HepG2 (cell line): ENCODE results near the gene NDOR1. TPM values are rescaled to one million over a fixed set of nuclear protein-coding genes. Genes with fewer than 3 reads are reported as not detected.

ENCODE experiments used
- ATM ChIP-seq: fragments of 450-650 bp; IDR thresholded peaks from 2 replicates; pipeline ENCODE4 v1.7.1; 2017; ENCODE audit warnings: mild to moderate bottlenecking, borderline replicate concordance
- BRD4 ChIP-seq: sonication (generic); formaldehyde crosslinking; IDR thresholded peaks from 2 replicates; pipeline ENCODE4 v1.4.0; 2020; ENCODE audit warnings: missing genetic modification reagents
- RBM22 ChIP-seq: fragments of 200-400 bp; formaldehyde crosslinking; optimal IDR thresholded peaks from 2 replicates; pipeline ENCODE3; 2017; ENCODE audit warnings: mild to moderate bottlenecking, low read length, moderate library complexity
- RFXAP ChIP-seq: sonication (generic); formaldehyde crosslinking; IDR thresholded peaks from 2 replicates; pipeline ENCODE4 v1.4.0; 2020; ENCODE audit warnings: missing genetic modification reagents, borderline replicate concordance
- SMYD3 ChIP-seq: sonication (generic); formaldehyde crosslinking; IDR thresholded peaks from 2 replicates; pipeline ENCODE4 v1.8.1; 2023; ENCODE audit warnings: mild to moderate bottlenecking, missing genetic modification reagents
- TGIF2 ChIP-seq: IDR thresholded peaks from 2 replicates; pipeline ENCODE4 v1.6.1; 2016; ENCODE audit warnings: control low read depth, missing compliant biosample characterization
- polyA plus RNA-seq, 8 experiments: library from polyadenylated mRNA; depleted of rRNA in 3 of 8; stranded (reverse) in 7 of 8; unstranded in 1 of 8; fragments of >200 nt; fragmentation: Illumina TruSeq in 4 of 8; extraction: Trizol in 4 of 8; gene quantifications; 2 replicates each; pipeline versions ENCODE4 v1.2.1 to v1.2.3, GENCODE V29; 2011 to 2016; ENCODE audit warnings: low read depth in 4 of 8, missing spikeins in 1 of 8, mixed read lengths in 1 of 8; ENCODE audit not compliant: insufficient read depth in 1 of 8
- total RNA-seq, 5 experiments: library from RNA; depleted of rRNA; stranded (reverse); fragments of >200 nt; fragmentation: Illumina TruSeq; extraction: Trizol; gene quantifications; 2 replicates each; pipeline ENCODE4 v1.2.3, GENCODE V29; 2016; ENCODE audit warnings: low read depth in 1 of 5
- TF ChIP-seq, protein P1 (sequence below): sonication (generic); formaldehyde crosslinking; IDR thresholded peaks from 2 replicates; pipeline ENCODE4 v1.5.1; 2020; ENCODE audit warnings: mild to moderate bottlenecking, missing genetic modification reagents, moderate library complexity
- TF ChIP-seq, protein P2 (sequence below): sonication (generic); formaldehyde crosslinking; IDR thresholded peaks from 2 replicates; pipeline ENCODE4 v1.5.1; 2020; ENCODE audit warnings: mild to moderate bottlenecking, missing genetic modification reagents, borderline replicate concordance
- TF ChIP-seq, protein P3 (sequence below), 2 experiments: sonication (generic) in 1 of 2; formaldehyde crosslinking in 1 of 2; IDR thresholded peaks; 2 replicates each; pipeline versions ENCODE4 v1.5.1 to v1.6.1; 2011 to 2020; ENCODE audit warnings: borderline replicate concordance in 1 of 2, low read depth in 1 of 2, low read length in 1 of 2, mild to moderate bottlenecking in 1 of 2, missing genetic modification reagents in 1 of 2, moderate library complexity in 1 of 2
- TF ChIP-seq, protein P4 (sequence below): sonication (generic); formaldehyde crosslinking; IDR thresholded peaks from 2 replicates; pipeline ENCODE4 v1.5.0; 2020; ENCODE audit warnings: mild to moderate bottlenecking, missing genetic modification reagents, borderline replicate concordance
- TF ChIP-seq, protein P5 (sequence below): sonication (generic); formaldehyde crosslinking; IDR thresholded peaks from 2 replicates; pipeline ENCODE4 v1.9.0; 2021; ENCODE audit warnings: missing genetic modification reagents, borderline replicate concordance
- TF ChIP-seq, protein P6 (sequence below): sonication (generic); formaldehyde crosslinking; IDR thresholded peaks from 2 replicates; pipeline ENCODE4 v1.8.0; 2022; ENCODE audit warnings: low read depth, missing genetic modification reagents

The NDOR1 gene
- total and polyA plus RNA-seq, 2 of the 13 experiments (the other 11 are each of a cell fraction or from before 2014, with no cell fraction given): 3.6 to 8.7 TPM

DNA sequence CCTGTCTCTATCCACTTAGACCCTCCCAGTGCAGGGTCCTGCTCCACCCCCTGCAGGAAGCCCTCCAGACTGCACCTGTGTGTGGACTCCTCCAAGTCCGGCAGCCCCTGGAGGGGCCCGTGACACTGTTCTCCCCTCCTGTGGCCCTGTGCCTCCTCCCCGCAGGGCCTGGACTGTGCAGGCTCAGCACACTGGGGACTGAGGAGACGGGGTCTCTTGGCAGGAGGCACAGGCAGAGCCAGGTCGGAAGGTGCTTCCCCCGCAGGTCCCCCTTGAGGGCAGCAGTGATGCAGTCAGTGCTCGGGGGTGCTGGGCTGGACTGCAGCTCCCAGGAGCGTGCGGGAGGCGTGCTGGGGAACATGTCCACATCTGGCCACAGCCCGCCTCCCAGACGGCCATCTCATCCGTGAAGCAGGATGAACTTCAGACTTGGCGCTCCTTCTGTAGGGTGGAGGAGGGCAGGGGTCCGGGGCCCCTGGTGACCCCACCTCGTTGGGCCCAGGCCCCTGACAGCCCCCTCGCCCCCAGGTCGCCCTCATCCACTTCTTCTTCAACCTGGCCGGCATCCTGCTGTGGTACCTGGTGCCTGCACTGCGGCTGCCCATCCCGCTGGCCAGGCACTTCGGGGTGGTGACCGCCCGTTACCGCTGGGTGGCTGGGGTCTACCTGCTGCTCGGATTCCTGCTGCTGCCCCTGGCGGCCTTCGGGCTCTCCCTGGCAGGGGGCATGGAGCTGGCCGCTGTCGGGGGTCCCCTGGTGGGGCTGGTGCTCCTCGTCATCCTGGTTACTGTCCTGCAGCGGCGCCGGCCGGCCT, 30.1 kb downstream of the NDOR1 start (continued):
- TF ChIP-seq, protein P1, sequence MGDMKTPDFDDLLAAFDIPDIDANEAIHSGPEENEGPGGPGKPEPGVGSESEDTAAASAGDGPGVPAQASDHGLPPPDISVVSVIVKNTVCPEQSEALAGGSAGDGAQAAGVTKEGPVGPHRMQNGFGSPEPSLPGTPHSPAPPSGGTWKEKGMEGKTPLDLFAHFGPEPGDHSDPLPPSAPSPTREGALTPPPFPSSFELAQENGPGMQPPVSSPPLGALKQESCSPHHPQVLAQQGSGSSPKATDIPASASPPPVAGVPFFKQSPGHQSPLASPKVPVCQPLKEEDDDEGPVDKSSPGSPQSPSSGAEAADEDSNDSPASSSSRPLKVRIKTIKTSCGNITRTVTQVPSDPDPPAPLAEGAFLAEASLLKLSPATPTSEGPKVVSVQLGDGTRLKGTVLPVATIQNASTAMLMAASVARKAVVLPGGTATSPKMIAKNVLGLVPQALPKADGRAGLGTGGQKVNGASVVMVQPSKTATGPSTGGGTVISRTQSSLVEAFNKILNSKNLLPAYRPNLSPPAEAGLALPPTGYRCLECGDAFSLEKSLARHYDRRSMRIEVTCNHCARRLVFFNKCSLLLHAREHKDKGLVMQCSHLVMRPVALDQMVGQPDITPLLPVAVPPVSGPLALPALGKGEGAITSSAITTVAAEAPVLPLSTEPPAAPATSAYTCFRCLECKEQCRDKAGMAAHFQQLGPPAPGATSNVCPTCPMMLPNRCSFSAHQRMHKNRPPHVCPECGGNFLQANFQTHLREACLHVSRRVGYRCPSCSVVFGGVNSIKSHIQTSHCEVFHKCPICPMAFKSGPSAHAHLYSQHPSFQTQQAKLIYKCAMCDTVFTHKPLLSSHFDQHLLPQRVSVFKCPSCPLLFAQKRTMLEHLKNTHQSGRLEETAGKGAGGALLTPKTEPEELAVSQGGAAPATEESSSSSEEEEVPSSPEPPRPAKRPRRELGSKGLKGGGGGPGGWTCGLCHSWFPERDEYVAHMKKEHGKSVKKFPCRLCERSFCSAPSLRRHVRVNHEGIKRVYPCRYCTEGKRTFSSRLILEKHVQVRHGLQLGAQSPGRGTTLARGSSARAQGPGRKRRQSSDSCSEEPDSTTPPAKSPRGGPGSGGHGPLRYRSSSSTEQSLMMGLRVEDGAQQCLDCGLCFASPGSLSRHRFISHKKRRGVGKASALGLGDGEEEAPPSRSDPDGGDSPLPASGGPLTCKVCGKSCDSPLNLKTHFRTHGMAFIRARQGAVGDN (CRISPR knock-in tag): peak; percentile 86
- TF ChIP-seq SMYD3 (CRISPR knock-in tag): no peak
- peak; percentile 54; the same call in 1 of the 2 replicates for TF ChIP-seq BRD4 (CRISPR knock-in tag)
- TF ChIP-seq, protein P2, sequence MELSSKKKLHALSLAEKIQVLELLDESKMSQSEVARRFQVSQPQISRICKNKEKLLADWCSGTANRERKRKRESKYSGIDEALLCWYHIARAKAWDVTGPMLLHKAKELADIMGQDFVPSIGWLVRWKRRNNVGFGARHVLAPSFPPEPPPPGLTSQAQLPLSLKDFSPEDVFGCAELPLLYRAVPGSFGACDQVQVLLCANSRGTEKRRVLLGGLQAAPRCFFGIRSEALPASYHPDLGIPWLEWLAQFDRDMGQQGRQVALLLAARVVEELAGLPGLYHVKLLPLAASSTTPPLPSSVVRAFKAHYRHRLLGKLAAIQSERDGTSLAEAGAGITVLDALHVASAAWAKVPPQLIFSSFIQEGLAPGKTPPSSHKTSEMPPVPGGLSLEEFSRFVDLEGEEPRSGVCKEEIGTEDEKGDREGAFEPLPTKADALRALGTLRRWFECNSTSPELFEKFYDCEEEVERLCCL (CRISPR knock-in tag): no peak
- TF ChIP-seq, protein P3, sequence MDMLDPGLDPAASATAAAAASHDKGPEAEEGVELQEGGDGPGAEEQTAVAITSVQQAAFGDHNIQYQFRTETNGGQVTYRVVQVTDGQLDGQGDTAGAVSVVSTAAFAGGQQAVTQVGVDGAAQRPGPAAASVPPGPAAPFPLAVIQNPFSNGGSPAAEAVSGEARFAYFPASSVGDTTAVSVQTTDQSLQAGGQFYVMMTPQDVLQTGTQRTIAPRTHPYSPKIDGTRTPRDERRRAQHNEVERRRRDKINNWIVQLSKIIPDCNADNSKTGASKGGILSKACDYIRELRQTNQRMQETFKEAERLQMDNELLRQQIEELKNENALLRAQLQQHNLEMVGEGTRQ (IDR thresholded peaks at IDR 0.05; ENCODE audit: low read depth, low read length): no peak
- TF ChIP-seq, protein P3 (CRISPR knock-in tag; IDR thresholded peaks at IDR 0.05; ENCODE audit: borderline replicate concordance): no peak; the same call in 1 of the 2 replicates
- TF ChIP-seq, protein P4, sequence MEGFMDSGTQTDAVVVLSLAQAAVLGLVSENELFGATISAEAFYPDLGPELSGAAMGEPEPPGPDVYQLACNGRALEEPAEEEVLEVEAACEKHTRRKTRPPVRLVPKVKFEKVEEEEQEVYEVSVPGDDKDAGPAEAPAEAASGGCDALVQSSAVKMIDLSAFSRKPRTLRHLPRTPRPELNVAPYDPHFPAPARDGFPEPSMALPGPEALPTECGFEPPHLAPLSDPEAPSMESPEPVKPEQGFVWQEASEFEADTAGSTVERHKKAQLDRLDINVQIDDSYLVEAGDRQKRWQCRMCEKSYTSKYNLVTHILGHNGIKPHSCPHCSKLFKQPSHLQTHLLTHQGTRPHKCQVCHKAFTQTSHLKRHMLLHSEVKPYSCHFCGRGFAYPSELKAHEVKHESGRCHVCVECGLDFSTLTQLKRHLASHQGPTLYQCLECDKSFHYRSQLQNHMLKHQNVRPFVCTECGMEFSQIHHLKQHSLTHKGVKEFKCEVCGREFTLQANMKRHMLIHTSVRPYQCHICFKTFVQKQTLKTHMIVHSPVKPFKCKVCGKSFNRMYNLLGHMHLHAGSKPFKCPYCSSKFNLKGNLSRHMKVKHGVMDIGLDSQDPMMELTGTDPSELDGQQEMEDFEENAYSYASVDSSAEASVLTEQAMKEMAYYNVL (CRISPR knock-in tag): no peak
- TF ChIP-seq ATM: no peak
- no peak for TF ChIP-seq RBM22
- TF ChIP-seq, protein P5, sequence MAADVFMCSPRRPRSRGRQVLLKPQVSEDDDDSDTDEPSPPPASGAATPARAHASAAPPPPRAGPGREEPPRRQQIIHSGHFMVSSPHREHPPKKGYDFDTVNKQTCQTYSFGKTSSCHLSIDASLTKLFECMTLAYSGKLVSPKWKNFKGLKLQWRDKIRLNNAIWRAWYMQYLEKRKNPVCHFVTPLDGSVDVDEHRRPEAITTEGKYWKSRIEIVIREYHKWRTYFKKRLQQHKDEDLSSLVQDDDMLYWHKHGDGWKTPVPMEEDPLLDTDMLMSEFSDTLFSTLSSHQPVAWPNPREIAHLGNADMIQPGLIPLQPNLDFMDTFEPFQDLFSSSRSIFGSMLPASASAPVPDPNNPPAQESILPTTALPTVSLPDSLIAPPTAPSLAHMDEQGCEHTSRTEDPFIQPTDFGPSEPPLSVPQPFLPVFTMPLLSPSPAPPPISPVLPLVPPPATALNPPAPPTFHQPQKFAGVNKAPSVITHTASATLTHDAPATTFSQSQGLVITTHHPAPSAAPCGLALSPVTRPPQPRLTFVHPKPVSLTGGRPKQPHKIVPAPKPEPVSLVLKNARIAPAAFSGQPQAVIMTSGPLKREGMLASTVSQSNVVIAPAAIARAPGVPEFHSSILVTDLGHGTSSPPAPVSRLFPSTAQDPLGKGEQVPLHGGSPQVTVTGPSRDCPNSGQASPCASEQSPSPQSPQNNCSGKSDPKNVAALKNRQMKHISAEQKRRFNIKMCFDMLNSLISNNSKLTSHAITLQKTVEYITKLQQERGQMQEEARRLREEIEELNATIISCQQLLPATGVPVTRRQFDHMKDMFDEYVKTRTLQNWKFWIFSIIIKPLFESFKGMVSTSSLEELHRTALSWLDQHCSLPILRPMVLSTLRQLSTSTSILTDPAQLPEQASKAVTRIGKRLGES (CRISPR knock-in tag): 0 out of 2 replicates have a peak, but pooled peaks have one; percentile 42
- TF ChIP-seq TGIF2 (CRISPR knock-in tag): no peak
- no peak for TF ChIP-seq RFXAP (CRISPR knock-in tag)
- TF ChIP-seq, protein P6, sequence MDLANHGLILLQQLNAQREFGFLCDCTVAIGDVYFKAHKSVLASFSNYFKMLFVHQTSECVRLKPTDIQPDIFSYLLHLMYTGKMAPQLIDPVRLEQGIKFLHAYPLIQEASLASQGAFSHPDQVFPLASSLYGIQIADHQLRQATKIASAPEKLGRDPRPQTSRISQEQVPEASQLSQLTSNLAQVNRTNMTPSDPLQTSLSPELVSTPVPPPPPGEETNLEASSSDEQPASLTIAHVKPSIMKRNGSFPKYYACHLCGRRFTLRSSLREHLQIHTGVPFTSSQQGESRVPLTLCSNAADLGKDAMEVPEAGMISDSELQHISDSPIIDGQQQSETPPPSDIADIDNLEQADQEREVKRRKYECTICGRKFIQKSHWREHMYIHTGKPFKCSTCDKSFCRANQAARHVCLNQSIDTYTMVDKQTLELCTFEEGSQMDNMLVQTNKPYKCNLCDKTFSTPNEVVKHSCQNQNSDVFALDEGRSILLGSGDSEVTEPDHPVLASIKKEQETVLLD: no peak
